Measurements from ENCODE around the gene CACNA1I.

DNA sequence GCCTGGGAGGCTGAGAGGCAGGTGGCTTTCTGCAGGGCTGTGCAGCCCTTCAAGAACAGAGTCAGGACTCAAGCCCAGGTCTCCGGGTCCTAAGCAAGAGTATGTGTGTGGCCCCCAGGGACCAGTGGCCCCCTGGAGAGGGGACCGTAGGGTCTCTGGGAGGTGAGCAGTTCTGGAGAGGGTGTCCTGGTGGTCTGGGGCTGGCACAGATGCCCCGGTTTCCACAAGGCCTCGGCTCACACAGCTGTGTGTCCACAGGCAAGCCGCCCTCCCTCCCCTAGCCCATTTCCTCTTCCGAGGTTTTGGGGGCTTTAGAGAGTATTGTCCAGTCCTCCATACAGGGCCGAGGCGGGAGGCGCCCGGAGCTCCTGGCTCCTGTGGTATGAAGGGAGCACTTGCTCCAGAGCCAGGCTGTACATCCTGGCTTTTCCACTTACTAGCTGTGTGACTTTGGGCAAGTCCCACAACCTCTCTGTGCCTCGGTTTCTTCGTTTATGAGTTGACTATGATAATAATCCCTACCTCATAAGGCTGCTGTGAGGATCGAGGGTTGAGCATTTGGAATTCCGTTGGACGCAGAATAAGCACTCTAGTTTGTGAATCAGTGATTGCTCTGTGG lies 34.6 kb upstream of the CACNA1I start:
- TF ChIP-seq TARDBP (IDR thresholded peaks at IDR 0.05) (no peak), FOXA1 (IDR thresholded peaks at IDR 0.05) (no peak), SUZ12 (IDR thresholded peaks at IDR 0.05) (no peak), NFRKB (IDR thresholded peaks at IDR 0.05) (no peak)
